Stomach (tissue), 9 donors: ENCODE results near the gene RBMS3. TPM values are rescaled to one million over a fixed set of nuclear protein-coding genes. Genes with fewer than 3 reads are reported as not detected.

ENCODE experiments used
- DNase-seq, 2 donors: peaks; one replicate each; pipeline versions ENCODE4 v3.0.0 to v3.0.0-alpha.2; 2013 to 2019
- H3K27ac ChIP-seq, 5 donors: fragments of 200-600 bp in 4 of 5; sonication (generic) in 4 of 5; one replicate each; pipeline ENCODE4 v1.5.1; 2013 to 2019; ENCODE audit warnings: mild to moderate bottlenecking in 1 of 5, moderate library complexity in 1 of 5
- H3K27me3 ChIP-seq, 3 donors: fragments of 200-600 bp; sonication (generic); one replicate each; pipeline ENCODE4 v1.5.1; 2017 to 2019; ENCODE audit warnings: mixed run types in 1 of 3
- H3K36me3 ChIP-seq, 4 donors: fragments of 200-600 bp; sonication (generic); 1 replicate in 3 of 4; 2 replicates in 1 of 4; pipeline ENCODE4 v1.5.1; 2016 to 2019
- H3K4me1 ChIP-seq, 4 donors: fragments of 200-600 bp; sonication (generic); one replicate each; pipeline ENCODE4 v1.5.1; 2016 to 2019
- H3K4me3 ChIP-seq, 4 donors: fragments of 200-600 bp; sonication (generic) in 3 of 4; one replicate each; pipeline ENCODE4 v1.5.1; 2016 to 2019; ENCODE audit warnings: mild to moderate bottlenecking in 1 of 4
- H3K9me3 ChIP-seq, 4 donors: fragments of 200-600 bp; sonication (generic); one replicate each; pipeline ENCODE4 v1.5.1; 2016 to 2019
- EP300 ChIP-seq: sonication (generic); formaldehyde crosslinking; IDR thresholded peaks from one replicate; pipeline ENCODE4 v1.6.1; 2017; ENCODE audit warnings: antibody characterized with exemption
- POLR2A ChIP-seq, 4 donors: fragments of 450-650 bp; IDR thresholded peaks; one replicate each; pipeline ENCODE4 v1.6.1; 2016; ENCODE audit warnings: antibody characterized with exemption in 4 of 4, control low read depth in 2 of 4, mild to moderate bottlenecking in 1 of 4, moderate library complexity in 1 of 4
- POLR2AphosphoS5 ChIP-seq, 3 donors: sonication (generic); formaldehyde crosslinking; IDR thresholded peaks; one replicate each; pipeline ENCODE4 v1.6.1; 2016; ENCODE audit warnings: antibody characterized with exemption in 3 of 3
- WGBS, 5 donors: extraction: QIAGEN DNeasy Blood & Tissue Kit in 3 of 5; methylation state at CpG; one replicate each; pipeline versions ENCODE4 v1.1.5 to v1.1.7; 2013 to 2018; 5-methylcytosine and 5-hydroxymethylcytosine counted together
- intact Hi-C: fragments of 100-400 bp; cut with DNase I; formaldehyde crosslinking; loops from one replicate; pipeline ENCODE4 v1.15.1; 2023; ENCODE audit warnings: low total_unique reads
- polyA plus RNA-seq, 3 donors: library from polyadenylated mRNA; stranded (reverse); fragments of 200-250 nt; gene quantifications; one replicate each; pipeline ENCODE4 v1.2.3, GENCODE V29; 2013
- total RNA-seq, 5 donors: library from RNA; depleted of rRNA; stranded (reverse); fragments of >200 nt; gene quantifications; one replicate each; pipeline versions ENCODE4 v1.1.0 to v1.2.3, GENCODE V29; 2014 to 2016
- TF ChIP-seq, protein P1 (sequence below), 7 experiments: fragments of 450-650 bp in 4 of 7; fragments of 200-600 bp in 3 of 7; sonication (generic) in 3 of 7; IDR thresholded peaks; one replicate each; pipeline ENCODE4 v1.5.1; 2016 to 2019; ENCODE audit warnings: antibody characterized with exemption in 7 of 7, control low read depth in 2 of 7, mild to moderate bottlenecking in 1 of 7
- donor health status: healthy with polysubstance abuse.
- donor health status: Bipolar disorder and iron deficiency.
- donor health status: healthy.

The RBMS3 gene
- total and polyA plus RNA-seq, 8 donors, result 2.0 to 103 (median 16.0) TPM

DNA sequence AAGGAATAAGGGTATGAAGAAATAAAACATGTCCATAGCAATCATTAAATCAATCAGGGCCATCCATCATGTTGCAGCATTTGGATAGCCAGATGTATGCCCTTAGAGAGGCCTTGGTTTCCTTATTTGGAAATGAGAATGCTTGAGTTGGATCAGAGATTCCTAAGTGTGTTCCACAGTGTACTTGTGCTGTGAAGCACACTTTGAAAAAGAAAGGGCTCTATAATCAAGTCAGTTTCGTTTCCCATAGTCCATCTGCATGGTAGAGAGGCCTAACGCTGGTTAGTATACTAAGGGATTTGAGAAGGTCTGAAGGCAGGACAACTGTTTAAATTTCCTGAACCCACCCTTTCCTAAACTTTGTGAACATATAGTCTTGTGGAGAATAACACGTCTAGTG lies 30.9 kb downstream of the RBMS3 start:
- no peak for DNase-seq
- no peak overlapping the region for H3K27ac ChIP-seq
- no peaks in the 10 kb centered on the region for H3K27me3 ChIP-seq
- TF ChIP-seq POLR2AphosphoS5 (IDR thresholded peaks at IDR 0.05) (no peak), EP300 (no peak), POLR2A (IDR thresholded peaks at IDR 0.05) (no peak)
- TF ChIP-seq, protein P1, sequence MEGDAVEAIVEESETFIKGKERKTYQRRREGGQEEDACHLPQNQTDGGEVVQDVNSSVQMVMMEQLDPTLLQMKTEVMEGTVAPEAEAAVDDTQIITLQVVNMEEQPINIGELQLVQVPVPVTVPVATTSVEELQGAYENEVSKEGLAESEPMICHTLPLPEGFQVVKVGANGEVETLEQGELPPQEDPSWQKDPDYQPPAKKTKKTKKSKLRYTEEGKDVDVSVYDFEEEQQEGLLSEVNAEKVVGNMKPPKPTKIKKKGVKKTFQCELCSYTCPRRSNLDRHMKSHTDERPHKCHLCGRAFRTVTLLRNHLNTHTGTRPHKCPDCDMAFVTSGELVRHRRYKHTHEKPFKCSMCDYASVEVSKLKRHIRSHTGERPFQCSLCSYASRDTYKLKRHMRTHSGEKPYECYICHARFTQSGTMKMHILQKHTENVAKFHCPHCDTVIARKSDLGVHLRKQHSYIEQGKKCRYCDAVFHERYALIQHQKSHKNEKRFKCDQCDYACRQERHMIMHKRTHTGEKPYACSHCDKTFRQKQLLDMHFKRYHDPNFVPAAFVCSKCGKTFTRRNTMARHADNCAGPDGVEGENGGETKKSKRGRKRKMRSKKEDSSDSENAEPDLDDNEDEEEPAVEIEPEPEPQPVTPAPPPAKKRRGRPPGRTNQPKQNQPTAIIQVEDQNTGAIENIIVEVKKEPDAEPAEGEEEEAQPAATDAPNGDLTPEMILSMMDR (IDR thresholded peaks at IDR 0.05), result no peak
- intact Hi-C loops, result no loop called here
- WGBS, 5 donors, result 83 to 87% (median 85%) methylated on average over 3 of the region's 3 CpGs
- H3K4me1 ChIP-seq, result peaks cover 0 to 54% (median 17%) of the 10 kb centered on the region in 4 donors
- H3K4me3 ChIP-seq, result no peak overlapping the region
- H3K36me3 ChIP-seq, result no peaks in the 10 kb centered on the region
- no peaks in the 10 kb centered on the region for H3K9me3 ChIP-seq

DNA sequence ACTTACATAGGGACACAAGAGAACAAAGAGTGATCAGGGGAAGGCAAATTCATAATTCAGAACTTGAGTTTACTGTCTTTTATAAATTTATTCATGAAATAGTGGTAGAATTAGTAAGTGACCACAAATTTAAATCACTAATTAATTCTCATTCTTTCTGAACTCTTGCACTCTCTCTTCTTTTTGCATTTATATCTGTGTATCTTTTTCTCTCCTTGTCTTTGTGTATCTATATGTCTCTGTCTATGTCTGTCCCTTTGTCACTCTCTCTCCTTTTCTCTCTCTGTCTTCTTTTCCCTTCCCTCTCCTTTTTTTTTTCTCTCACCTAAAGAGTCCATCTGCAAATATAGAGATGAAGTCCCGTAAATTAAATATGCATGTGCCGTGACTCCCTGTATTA lies 31.5 kb downstream of the RBMS3 start:
- no peak overlapping the region for H3K27ac ChIP-seq

DNA sequence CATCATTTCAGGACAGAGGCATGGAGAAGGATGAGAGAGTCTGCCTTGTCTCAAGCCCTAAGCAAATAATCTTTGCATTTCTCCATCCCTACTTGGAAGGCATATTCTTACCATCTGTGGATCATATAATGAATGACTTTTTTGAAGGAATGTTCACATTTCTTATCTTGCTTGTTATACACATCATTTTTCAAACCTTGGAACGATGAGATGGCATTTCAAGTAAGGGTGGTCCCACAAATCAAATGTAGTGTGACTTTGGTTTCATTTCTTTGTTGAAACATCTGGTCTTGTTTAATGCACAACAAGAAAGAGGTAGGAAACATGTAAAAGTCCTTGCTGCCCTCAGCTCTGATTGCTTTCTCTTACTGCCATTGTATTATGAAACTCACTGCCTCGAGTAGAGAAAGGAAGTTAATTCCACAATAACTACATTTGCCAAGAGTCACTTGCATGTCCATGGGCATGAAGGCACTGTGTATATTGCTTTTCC lies 32.1 kb downstream of the RBMS3 start:
- TF ChIP-seq POLR2A (IDR thresholded peaks at IDR 0.05), result no peak
- TF ChIP-seq POLR2AphosphoS5 (IDR thresholded peaks at IDR 0.05), result no peak
- no peak for TF ChIP-seq EP300
- TF ChIP-seq, protein P1 (IDR thresholded peaks at IDR 0.05), result no peak
- 52 to 65% (median 57%) methylated on average over 2 of the region's 2 CpGs for WGBS, 5 donors
- intact Hi-C loops, result no loop called here
- Histone ChIP-seq H3K27ac (no peak overlapping the region), H3K36me3 (no peaks in the 10 kb centered on the region), H3K27me3 (no peaks in the 10 kb centered on the region), H3K9me3 (no peaks in the 10 kb centered on the region), H3K4me1 (peaks cover 0 to 65% (median 20%) of the 10 kb centered on the region in 4 donors), H3K4me3 (no peak overlapping the region)
- no peak for DNase-seq

More for the DNA sequence above, 31.5 kb downstream of the RBMS3 start:
- no peak overlapping the region for H3K4me3 ChIP-seq
- intact Hi-C loops, result no loop called here
- no peak for DNase-seq
- H3K4me1 ChIP-seq, result peaks cover 0 to 59% (median 17%) of the 10 kb centered on the region in 4 donors
- WGBS, 5 donors, result 88 to 95% (median 94%) methylated on average over 2 of the region's 2 CpGs
- no peaks in the 10 kb centered on the region for H3K9me3 ChIP-seq
- TF ChIP-seq POLR2A (IDR thresholded peaks at IDR 0.05) (no peak), POLR2AphosphoS5 (IDR thresholded peaks at IDR 0.05) (no peak), EP300 (no peak)
- TF ChIP-seq, protein P1 (IDR thresholded peaks at IDR 0.05), result no peak
- no peaks in the 10 kb centered on the region for H3K27me3 ChIP-seq
- H3K36me3 ChIP-seq, result no peaks in the 10 kb centered on the region

DNA sequence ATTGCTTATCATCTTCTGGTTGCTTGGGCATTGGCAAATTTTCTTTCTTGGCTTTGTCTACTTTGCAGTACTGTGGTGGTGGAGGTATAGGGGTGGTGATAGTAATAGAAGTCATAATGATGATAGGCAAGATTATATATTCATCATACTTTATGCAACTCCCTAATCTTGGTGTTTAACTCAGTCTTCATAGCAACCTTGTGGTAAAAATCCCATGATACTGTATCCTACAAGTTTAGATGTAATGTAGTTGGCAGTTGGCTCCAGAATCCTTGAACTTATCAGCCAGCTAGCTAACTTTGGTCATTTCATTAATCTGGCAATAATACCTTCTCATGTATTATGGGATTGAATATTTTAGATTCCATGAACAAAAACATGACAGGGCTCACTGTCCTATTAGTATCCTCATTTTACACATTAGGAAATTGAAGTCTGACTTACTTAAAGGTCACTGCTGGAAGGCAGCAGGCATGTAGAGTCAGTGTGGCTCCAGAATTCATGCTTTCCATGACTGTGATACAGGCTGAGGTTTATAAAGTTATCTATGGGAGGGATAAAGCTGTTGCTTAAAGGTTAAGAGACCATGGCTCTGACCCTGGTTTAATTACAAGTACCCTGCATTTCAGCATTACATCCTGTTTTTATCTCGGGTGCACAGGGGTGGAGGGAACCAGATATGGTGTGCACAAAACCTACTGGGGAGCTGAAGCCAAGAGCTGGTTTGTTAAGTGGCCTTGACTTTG lies 33.3 kb downstream of the RBMS3 start:
- H3K27me3 ChIP-seq, result no peaks in the 10 kb centered on the region
- TF ChIP-seq POLR2AphosphoS5 (IDR thresholded peaks at IDR 0.05), result no peak
- no peak for TF ChIP-seq EP300
- no peak for TF ChIP-seq POLR2A (IDR thresholded peaks at IDR 0.05)
- TF ChIP-seq, protein P1 (IDR thresholded peaks at IDR 0.05), result no peak
- H3K27ac ChIP-seq, result no peak overlapping the region
- intact Hi-C loops, result no loop called here
- 17 to 52% (median 43%) methylated on average over 1 of the region's 1 CpG for WGBS, 5 donors
- no peaks in the 10 kb centered on the region for H3K9me3 ChIP-seq
- H3K4me1 ChIP-seq, result peaks cover 0 to 76% (median 21%) of the 10 kb centered on the region in 4 donors
- no peak for DNase-seq
- H3K4me3 ChIP-seq, result no peak overlapping the region
- no peaks in the 10 kb centered on the region for H3K36me3 ChIP-seq
